Thyroid gland (tissue), 4 donors: Measurements from ENCODE around the gene RPN1.

Experiments
- CTCF ChIP-seq, 6 experiments: fragments of 200-600 bp in 3 of 6; fragments of 450-650 bp in 3 of 6; sonication (generic) in 3 of 6; IDR thresholded peaks; one replicate each; pipeline ENCODE4 v1.5.1; 2016 to 2019; ENCODE audit warnings: antibody characterized with exemption in 6 of 6, mild to moderate bottlenecking in 2 of 6, inconsistent platforms in 1 of 6, moderate library complexity in 1 of 6
- POLR2A ChIP-seq, 2 donors: fragments of 450-650 bp; IDR thresholded peaks; one replicate each; pipeline ENCODE4 v1.6.1; 2017; ENCODE audit warnings: antibody characterized with exemption in 2 of 2, mild to moderate bottlenecking in 2 of 2, moderate library complexity in 1 of 2

GRCh38 chr3:128606094-128606493 is 44.5 kb downstream of the RPN1 start:
- TF ChIP-seq CTCF (IDR thresholded peaks at IDR 0.05), result no peak
- TF ChIP-seq POLR2A (IDR thresholded peaks at IDR 0.05), result no peak
